A673 (cell line): ENCODE results near the gene P2RX3. TPM values are rescaled to one million over a fixed set of nuclear protein-coding genes. Genes with fewer than 3 reads are reported as not detected.
"Not testable (repeated sequence)": the region's sequence is repeated elsewhere in the genome, so short reads cannot be mapped to it uniquely, and the experiment has no call there.

Experiments used
- BruUV-seq: library from RNA; stranded (reverse); fragments of 400-500 nt; replicated peaks from 2 replicates; lab custom pipeline; 2021; lab: Mats Ljungman, UMichigan
- CTCF ChIA-PET: fragments of 300-600 bp; sonication (Branson Sonifier 250); formaldehyde crosslinking; loops from one replicate; lab custom pipeline; 2022; ENCODE audit warnings: antibody characterized with exemption; lab: Charles Lee
- POLR2A ChIA-PET: fragments of 300-600 bp; sonication (Branson Sonifier 250); formaldehyde crosslinking; loops from one replicate; lab custom pipeline; 2022; ENCODE audit warnings: antibody characterized with exemption; ENCODE audit not compliant: low non-redundant PET; lab: Charles Lee
- DNase-seq: peaks from one replicate; pipeline ENCODE4 v3.0.0-alpha.2; 2015; ENCODE audit warnings: low spot score
- H3K27ac ChIP-seq: fragments of 200-600 bp; sonication (generic); 2 replicates; pipeline ENCODE4 v1.5.1; 2016; ENCODE audit warnings: mixed run types, low read depth, mild to moderate bottlenecking, mixed read lengths, antibody characterized with exemption, low read length; ENCODE audit not compliant: poor library complexity, severe bottlenecking
- H3K27me3 ChIP-seq: fragments of 200-600 bp; sonication (generic); replicated peaks from 2 replicates; pipeline ENCODE4 v1.6.1; 2017; ENCODE audit warnings: mixed run types, low read depth, mild to moderate bottlenecking, mixed read lengths, antibody characterized with exemption, low read length; ENCODE audit not compliant: insufficient read depth, poor library complexity
- H3K36me3 ChIP-seq: fragments of 200-600 bp; sonication (generic); 2 replicates; pipeline ENCODE4 v1.6.1; 2016; ENCODE audit warnings: mixed run types, mild to moderate bottlenecking, mixed read lengths, antibody characterized with exemption, low read length; ENCODE audit not compliant: insufficient read depth, poor library complexity, severe bottlenecking
- H3K4me1 ChIP-seq: fragments of 200-600 bp; sonication (generic); 2 replicates; pipeline ENCODE4 v1.6.1; 2017; ENCODE audit warnings: mixed run types, mild to moderate bottlenecking, mixed read lengths, antibody characterized with exemption, low read length; ENCODE audit not compliant: insufficient read depth, poor library complexity, severe bottlenecking
- H3K4me3 ChIP-seq: fragments of 200-600 bp; sonication (generic); 2 replicates; pipeline ENCODE4 v1.5.1; 2016; ENCODE audit warnings: low read depth, mixed run types, mild to moderate bottlenecking, mixed read lengths, low read length; ENCODE audit not compliant: poor library complexity, severe bottlenecking
- H3K9me3 ChIP-seq: fragments of 200-600 bp; sonication (generic); 2 replicates; pipeline ENCODE4 v1.6.1; 2016; ENCODE audit warnings: mixed run types, low read depth, mild to moderate bottlenecking, mixed read lengths, antibody characterized with exemption, low read length; ENCODE audit not compliant: poor library complexity, severe bottlenecking
- CTCF ChIP-seq: fragments of 300-800, 200-600 bp; sonication (generic); conservative IDR thresholded peaks from 2 replicates; pipeline ENCODE4 v1.5.1; 2017; ENCODE audit warnings: low read depth, mild to moderate bottlenecking, antibody characterized with exemption, low read length, moderate library complexity, mixed read lengths
- EZH2 ChIP-seq: fragments of 200-600 bp; sonication (generic); IDR thresholded peaks from 2 replicates; pipeline ENCODE4 v1.6.1; 2017; ENCODE audit warnings: borderline replicate concordance, low read depth, mild to moderate bottlenecking, mixed read lengths, antibody characterized with exemption, low read length; ENCODE audit not compliant: poor library complexity, severe bottlenecking
- intact Hi-C: fragments of 100-400 bp; cut with micrococcal nuclease; formaldehyde crosslinking; loops from one replicate; pipeline ENCODE4 v1.10.0; 2022; ENCODE audit not compliant: unreplicated experiment
- total RNA-seq: library from RNA; stranded (reverse); gene quantifications from 2 replicates; pipeline ENCODE4 v1.2.3, GENCODE V29; 2021

The P2RX3 gene
- total RNA-seq, 1 experiment from 2014 or later, result not detected

DNA sequence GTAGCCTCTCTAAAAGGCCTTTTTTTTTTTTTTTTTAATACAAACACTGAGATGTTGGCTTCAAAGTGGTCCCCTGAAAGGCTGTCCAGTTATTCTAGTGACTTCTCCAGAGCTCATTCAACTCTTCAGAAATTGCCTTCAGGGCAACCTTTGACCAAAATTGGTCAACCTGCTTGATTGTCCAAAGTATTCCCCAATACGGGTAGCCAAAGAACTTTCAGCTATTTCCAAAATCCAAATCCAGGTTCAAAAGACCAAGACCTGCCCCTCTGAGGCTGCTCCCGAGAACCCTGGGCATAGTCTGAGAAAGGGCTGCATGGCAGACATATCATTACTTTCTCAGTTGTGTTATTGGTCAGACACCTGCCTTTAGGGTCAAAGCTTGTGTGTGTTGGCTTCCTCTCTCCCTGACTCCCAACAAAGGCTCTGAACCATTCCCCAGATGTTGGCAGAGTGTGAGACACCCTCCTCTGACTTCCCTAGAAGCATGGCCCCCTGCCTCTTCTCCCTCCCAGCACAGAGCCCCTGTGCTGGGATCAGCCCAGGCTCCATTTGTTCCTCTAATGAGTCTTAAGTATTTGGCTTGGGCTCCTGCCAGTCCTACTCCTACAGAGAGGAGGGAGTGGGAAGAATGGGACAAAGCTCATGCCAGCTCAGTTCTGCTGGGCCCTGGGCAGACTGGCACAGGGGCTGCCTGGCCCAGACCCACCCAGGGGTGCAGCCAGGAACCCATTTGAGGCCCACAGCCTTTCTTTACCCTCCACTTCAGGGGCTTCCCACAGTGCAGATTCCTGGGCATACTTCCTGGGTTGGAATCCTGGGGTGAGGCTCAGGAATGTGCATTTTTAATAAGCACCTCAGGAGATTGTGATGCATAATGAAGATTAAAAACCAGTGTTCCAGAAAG lies 43.7 kb upstream of the P2RX3 start:
- CTCF ChIA-PET, result interaction anchor here (0.6 kb wide), 1 partner anchor 9 kb away, joined by 3 read pairs; no protein-coding TSS in a partner anchor
- DNase-seq, result peak; percentile 92
- POLR2A ChIA-PET, result no interaction called here
- H3K27me3 ChIP-seq, result no peaks in the 10 kb centered on the region
- no TSS peak for BruUV-seq
- intact Hi-C loops, result no loop called here
- no peak overlapping the region for H3K4me3 ChIP-seq
- TF ChIP-seq CTCF, result no peak
- TF ChIP-seq EZH2, result no peak
- peak overlapping the region; percentile 20 for H3K27ac ChIP-seq
- H3K9me3 ChIP-seq, result peaks cover 6% of the 10 kb centered on the region
- peaks cover 17% of the 10 kb centered on the region for H3K36me3 ChIP-seq
- H3K4me1 ChIP-seq, result peaks cover 16% of the 10 kb centered on the region

GRCh38 chr11:57296205-57296604 lies 41.9 kb upstream of the P2RX3 start:
- BruUV-seq, CTCF ChIA-PET, H3K27me3 ChIP-seq, H3K4me3 ChIP-seq, DNase-seq, H3K27ac ChIP-seq, intact Hi-C loops, POLR2A ChIA-PET: not testable (repeated sequence)
- Histone ChIP-seq H3K36me3 (peaks cover 34% of the 10 kb centered on the region), H3K9me3 (peaks cover 11% of the 10 kb centered on the region), H3K4me1 (peaks cover 14% of the 10 kb centered on the region)

- H3K4me3 ChIP-seq, result no peak overlapping the region
- no TSS peak for BruUV-seq
- intact Hi-C loops, result no loop called here
- peaks cover 11% of the 10 kb centered on the region for H3K9me3 ChIP-seq
- H3K27me3 ChIP-seq, result no peaks in the 10 kb centered on the region
- no peak overlapping the region for H3K27ac ChIP-seq
- ChIA-PET POLR2A (no interaction called here), CTCF (no interaction called here)
- peaks cover 44% of the 10 kb centered on the region for H3K36me3 ChIP-seq
- no peak for TF ChIP-seq EZH2
- no peak for TF ChIP-seq CTCF
- no peak for DNase-seq
- peaks cover 14% of the 10 kb centered on the region for H3K4me1 ChIP-seq
Observed at GRCh38 chr11:57297221-57297620, 40.9 kb upstream of the P2RX3 start.
